ENCODE results near the gene OPRL1.
A peak's percentile ranks its signal among the peaks of the same experiment; 100 is the strongest.

Gene OPRL1

GRCh38 chr20:64055396-64055892 lies 24.4 kb upstream of the OPRL1 start:
- Histone ChIP-seq H3K27ac (ENCODE audit: extremely low read depth, low read depth, low read length) (no peak overlapping the region), H3K4me1 (ENCODE audit: control insufficient read depth, insufficient read depth, low read length) (no peaks in the 10 kb centered on the region), H3K9me3 (ENCODE audit: control insufficient read depth, insufficient read depth, low read depth, low read length) (no peaks in the 10 kb centered on the region), H3K4me3 (ENCODE audit: low read depth, low read length) (no peak overlapping the region), H3K36me3 (ENCODE audit: control insufficient read depth in 2 of 2, insufficient read depth in 1 of 2, low read length in 2 of 2) (no peaks in the 10 kb centered on the region)
- 0 out of 2 replicates have a peak, but pooled peaks have one; percentile 27 for TF ChIP-seq ZIC2 (tag by site-specific recombination; IDR thresholded peaks at IDR 0.05)
- peak; percentile 99 for TF ChIP-seq ZNF623 (tag by site-specific recombination; IDR thresholded peaks at IDR 0.05)
- no peak for TF ChIP-seq ZBTB11 (tag by site-specific recombination; conservative IDR thresholded peaks at IDR 0.05; ENCODE audit: low read depth)
- TF ChIP-seq ZBTB10 (tag by site-specific recombination; IDR thresholded peaks at IDR 0.05) = 0 out of 2 replicates have a peak, but pooled peaks have one; percentile 60
- no peak for TF ChIP-seq ZNF416 (tag by site-specific recombination; IDR thresholded peaks at IDR 0.05)
- TF ChIP-seq ZNF350 (tag by site-specific recombination; IDR thresholded peaks at IDR 0.05) = no peak
- POLR2A ChIA-PET = interaction anchor here (0.7 to 1.0 kb wide), 2 partner anchors 16 to 158 kb away, joined by 4 to 5 read pairs; no protein-coding TSS in a partner anchor
- CTCF ChIA-PET = interaction anchor here (0.7 to 3.0 kb wide), 5 partner anchors 16 to 300 kb away, joined by 3 to 19 read pairs (median 4); partner anchors contain the start of genes C20orf204 and PRPF6

GRCh38 chr20:64055893-64056638 lies 23.8 kb upstream of the OPRL1 start:
- ChIA-PET POLR2A (no interaction called here), CTCF (interaction anchor here (0.6 to 2.8 kb wide), 4 partner anchors 16 to 280 kb away, joined by 3 to 39 read pairs (median 5); no protein-coding TSS in a partner anchor)
- H3K4me3 ChIP-seq (ENCODE audit: low read depth, low read length) = no peak overlapping the region
- no peaks in the 10 kb centered on the region for H3K36me3 ChIP-seq (ENCODE audit: control insufficient read depth in 2 of 2, insufficient read depth in 1 of 2, low read length in 2 of 2)
- H3K27ac ChIP-seq (ENCODE audit: extremely low read depth, low read depth, low read length) = no peak overlapping the region
- no peaks in the 10 kb centered on the region for H3K4me1 ChIP-seq (ENCODE audit: control insufficient read depth, insufficient read depth, low read length)
- H3K9me3 ChIP-seq (ENCODE audit: control insufficient read depth, insufficient read depth, low read depth, low read length) = no peaks in the 10 kb centered on the region
- TF ChIP-seq INSM2 (tag by site-specific recombination; IDR thresholded peaks at IDR 0.05) (no peak), ZNF2 (tag by site-specific recombination; IDR thresholded peaks at IDR 0.05) (no peak), ZNF239 (tag by site-specific recombination; IDR thresholded peaks at IDR 0.05) (no peak), ZNF157 (tag by site-specific recombination; IDR thresholded peaks at IDR 0.05) (no peak), ZNF266 (tag by site-specific recombination; IDR thresholded peaks at IDR 0.05; ENCODE audit: low read depth) (no peak), KLF17 (tag by site-specific recombination; IDR thresholded peaks at IDR 0.05) (no peak), PBX3 (CRISPR knock-in tag; IDR thresholded peaks at IDR 0.05) (no peak), ZNF18 (tag by site-specific recombination; IDR thresholded peaks at IDR 0.05) (no peak), WT1 (tag by site-specific recombination; IDR thresholded peaks at IDR 0.05) (peak; percentile 23; the same call in 1 of the 2 replicates), ZNF366 (tag by site-specific recombination; conservative IDR thresholded peaks at IDR 0.05) (no peak), ZNF645 (tag by site-specific recombination; IDR thresholded peaks at IDR 0.05) (no peak), ZBTB7A (tag by site-specific recombination; IDR thresholded peaks at IDR 0.05; ENCODE audit: low read depth) (no peak)

All from HEK293 (cell line).